DND-41 (cell line): ENCODE data around the gene ATP1A3.

ENCODE experiments used
- EZH2 ChIP-seq: IDR thresholded peaks from 3 replicates; pipeline ENCODE4 v1.6.1; 2012; ENCODE audit warnings: borderline replicate concordance, low read depth, mild to moderate bottlenecking, moderate library complexity, low read length, inconsistent platforms; ENCODE audit not compliant: severe bottlenecking
- TF ChIP-seq, protein P1 (sequence below): IDR thresholded peaks from 2 replicates; pipeline ENCODE4 v1.5.1; 2012; ENCODE audit warnings: borderline replicate concordance, low read length, moderate library complexity, mild to moderate bottlenecking; ENCODE audit not compliant: poor library complexity, severe bottlenecking; ENCODE audit errors: extremely low read depth

DNA sequence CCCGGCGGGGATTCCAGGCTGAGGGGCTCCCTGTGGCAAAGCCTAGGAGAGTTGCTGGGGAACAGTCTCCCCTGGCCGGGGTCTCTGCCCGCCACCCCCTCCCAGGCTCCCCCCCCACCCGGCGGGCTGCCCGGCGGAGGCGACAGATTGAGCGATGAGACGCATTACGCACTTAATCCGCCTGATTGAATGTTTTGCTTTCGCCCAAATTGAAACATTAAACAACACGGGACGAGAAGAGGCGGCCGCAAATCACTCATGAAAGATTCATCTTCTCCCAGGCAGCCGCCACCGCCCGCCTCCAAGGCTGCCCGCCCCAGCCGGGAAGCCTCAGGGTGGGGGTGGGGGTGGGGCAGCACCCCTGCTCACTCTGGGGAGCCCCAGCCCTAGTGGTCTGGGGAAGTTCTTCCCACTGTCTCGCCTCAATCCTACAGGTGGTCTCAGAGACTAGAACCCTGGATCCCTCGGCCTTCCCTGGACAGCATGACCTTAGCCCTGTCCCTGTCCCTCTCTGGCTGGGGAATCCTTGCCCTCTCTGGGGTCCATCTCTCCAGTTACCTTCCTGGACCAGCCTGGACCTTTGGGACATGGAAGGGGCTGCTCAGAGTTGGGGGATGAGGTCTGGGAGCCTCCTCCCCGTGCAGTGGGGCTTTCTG, 58.1 kb downstream of the ATP1A3 start:
- TF ChIP-seq EZH2: no peak
- TF ChIP-seq, protein P1, sequence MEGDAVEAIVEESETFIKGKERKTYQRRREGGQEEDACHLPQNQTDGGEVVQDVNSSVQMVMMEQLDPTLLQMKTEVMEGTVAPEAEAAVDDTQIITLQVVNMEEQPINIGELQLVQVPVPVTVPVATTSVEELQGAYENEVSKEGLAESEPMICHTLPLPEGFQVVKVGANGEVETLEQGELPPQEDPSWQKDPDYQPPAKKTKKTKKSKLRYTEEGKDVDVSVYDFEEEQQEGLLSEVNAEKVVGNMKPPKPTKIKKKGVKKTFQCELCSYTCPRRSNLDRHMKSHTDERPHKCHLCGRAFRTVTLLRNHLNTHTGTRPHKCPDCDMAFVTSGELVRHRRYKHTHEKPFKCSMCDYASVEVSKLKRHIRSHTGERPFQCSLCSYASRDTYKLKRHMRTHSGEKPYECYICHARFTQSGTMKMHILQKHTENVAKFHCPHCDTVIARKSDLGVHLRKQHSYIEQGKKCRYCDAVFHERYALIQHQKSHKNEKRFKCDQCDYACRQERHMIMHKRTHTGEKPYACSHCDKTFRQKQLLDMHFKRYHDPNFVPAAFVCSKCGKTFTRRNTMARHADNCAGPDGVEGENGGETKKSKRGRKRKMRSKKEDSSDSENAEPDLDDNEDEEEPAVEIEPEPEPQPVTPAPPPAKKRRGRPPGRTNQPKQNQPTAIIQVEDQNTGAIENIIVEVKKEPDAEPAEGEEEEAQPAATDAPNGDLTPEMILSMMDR: no peak
